GM12865 (cell line): ENCODE data around the gene DPYSL4.
"Not testable (repeated sequence)": the region's sequence is repeated elsewhere in the genome, so short reads cannot be mapped to it uniquely, and the experiment has no call there.

ENCODE experiments used
- DNase-seq: peaks from one replicate; pipeline ENCODE4 v3.0.0; 2010; ENCODE audit warnings: low read depth
- H3K4me3 ChIP-seq: 2 replicates; pipeline ENCODE4 v1.5.1; 2011; ENCODE audit warnings: mild to moderate bottlenecking, low read depth, low read length, control low read depth
- CTCF ChIP-seq: IDR thresholded peaks from 2 replicates; pipeline ENCODE4 v1.5.1; 2011; ENCODE audit warnings: low read length, control low read depth, low read depth, inconsistent platforms; ENCODE audit not compliant: insufficient read depth; ENCODE audit errors: missing control alignments

Gene DPYSL4

GRCh38 chr10:132208462-132209050 lies 21.8 kb downstream of the DPYSL4 start:
- H3K4me3 ChIP-seq: no peak overlapping the region
- no peak for TF ChIP-seq CTCF
- DNase-seq: no peak

GRCh38 chr10:132209130-132209529 lies 22.4 kb downstream of the DPYSL4 start:
- DNase-seq: no peak
- no peak overlapping the region for H3K4me3 ChIP-seq
- no peak for TF ChIP-seq CTCF

- H3K4me3 ChIP-seq: no peak overlapping the region
- no peak for DNase-seq
- no peak for TF ChIP-seq CTCF
These were observed 23.3 kb downstream of the DPYSL4 start for GRCh38 chr10:132209978-132210530.

GRCh38 chr10:132210766-132211165 lies 24.0 kb downstream of the DPYSL4 start:
- no peak for DNase-seq

GRCh38 chr10:132211246-132211645 lies 24.5 kb downstream of the DPYSL4 start:
- H3K4me3 ChIP-seq: no peak overlapping the region
- DNase-seq: no peak
- no peak for TF ChIP-seq CTCF

More at GRCh38 chr10:132210766-132211165, 24.0 kb downstream of the DPYSL4 start:
- H3K4me3 ChIP-seq: no peak overlapping the region
- TF ChIP-seq CTCF: no peak

GRCh38 chr10:132212816-132213215 lies 26.1 kb downstream of the DPYSL4 start:
- DNase-seq: no peak
- no peak overlapping the region for H3K4me3 ChIP-seq
- no peak for TF ChIP-seq CTCF

- H3K4me3 ChIP-seq: no peak overlapping the region
- no peak for TF ChIP-seq CTCF
- no peak for DNase-seq
These were observed 27.2 kb downstream of the DPYSL4 start for GRCh38 chr10:132213917-132214316.

- not testable (repeated sequence) for DNase-seq, H3K4me3 ChIP-seq
These were observed 29.7 kb downstream of the DPYSL4 start for GRCh38 chr10:132216441-132216840.
